ENCODE measurements around the gene TP53AIP1.

Gene TP53AIP1

GRCh38 chr11:128904656-128905344 lies 37.9 kb downstream of the TP53AIP1 start:
- no peak for DNase-seq

GRCh38 chr11:128904303-128904655 lies 38.4 kb downstream of the TP53AIP1 start:
- no peak for DNase-seq

DNA sequence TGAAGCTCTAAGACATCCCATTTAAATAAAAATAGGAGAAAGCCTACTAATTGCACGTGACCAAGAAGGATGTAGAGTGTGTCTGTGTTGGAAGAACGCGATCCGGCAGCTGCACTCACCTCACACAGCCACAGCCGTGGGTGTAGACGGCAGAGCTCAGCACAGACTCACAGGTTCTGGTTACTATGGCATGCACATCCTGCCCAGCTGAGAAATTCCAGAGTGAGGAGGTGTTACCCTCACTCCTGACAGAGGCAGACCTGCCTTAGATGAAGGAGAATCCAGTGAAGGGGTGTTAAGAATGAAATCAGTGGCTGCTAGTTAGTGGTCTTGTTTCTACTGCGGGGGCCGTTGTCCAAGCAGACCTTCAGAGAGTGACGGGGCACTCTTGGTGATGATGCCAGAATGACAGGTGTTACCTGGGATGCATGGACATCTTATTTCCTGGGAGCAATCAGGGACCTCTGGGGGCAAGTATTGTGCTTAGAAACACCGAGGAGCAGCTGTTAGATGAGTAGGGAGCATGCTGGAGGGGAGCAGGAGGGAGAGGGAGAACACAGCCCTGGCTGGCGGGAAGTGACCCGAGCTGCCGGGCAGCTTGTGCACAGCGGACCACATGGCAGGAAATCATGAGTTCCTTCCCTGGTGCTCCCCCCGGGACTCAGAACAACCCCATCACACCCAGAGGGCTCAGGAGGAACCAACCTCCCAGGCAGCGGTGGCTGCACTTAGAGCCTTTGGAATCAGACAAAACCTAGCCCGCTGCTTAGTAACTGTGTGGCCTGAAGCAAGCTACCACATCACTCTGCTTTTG lies 39.2 kb downstream of the TP53AIP1 start:
- DNase-seq, result no peak

GRCh38 chr11:128902515-128903066 lies 40.1 kb downstream of the TP53AIP1 start:
- no peak for DNase-seq

DNA sequence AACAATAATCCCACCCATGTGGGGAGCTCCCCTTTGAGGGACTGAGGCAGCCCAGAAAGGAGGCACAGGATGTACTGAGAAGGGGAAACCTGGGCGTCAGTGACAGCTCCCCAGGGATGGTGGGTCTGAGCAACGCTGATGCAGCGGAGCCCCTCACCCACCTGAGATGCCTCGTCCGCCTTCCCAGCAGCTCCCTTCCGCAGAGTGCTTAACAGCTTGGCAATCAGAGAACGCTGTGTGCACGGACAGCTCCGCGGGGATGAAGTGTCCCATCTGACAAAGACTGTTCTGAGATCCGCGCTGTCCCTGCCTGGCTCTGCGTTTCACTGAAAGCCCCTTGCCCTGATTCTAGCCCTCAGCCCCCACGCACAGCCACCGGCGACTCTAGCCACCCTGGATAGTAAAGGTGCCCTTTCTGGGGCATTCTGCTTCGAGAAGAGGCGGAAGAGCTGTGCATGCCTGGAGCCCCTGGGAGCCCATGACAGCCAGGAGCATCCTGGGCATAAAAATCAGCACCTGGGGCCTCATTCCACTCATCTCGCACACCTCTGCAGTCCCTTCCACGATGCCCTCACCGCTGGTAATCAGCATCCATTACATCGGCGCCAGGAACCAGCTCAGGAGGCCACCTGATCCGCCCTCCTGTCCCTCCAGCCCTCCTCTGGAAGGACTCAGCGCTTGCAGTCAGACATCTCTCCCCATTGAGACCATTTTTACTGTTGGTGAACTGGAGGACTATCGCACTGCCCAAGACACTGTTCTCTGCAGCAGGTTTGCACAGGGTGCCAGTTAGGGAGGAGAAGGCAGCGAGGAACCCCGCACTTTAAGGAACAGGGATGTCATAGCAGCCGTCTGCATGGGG lies 40.8 kb downstream of the TP53AIP1 start:
- DNase-seq, result no peak

GRCh38 chr11:128900468-128900867 lies 42.2 kb downstream of the TP53AIP1 start:
- no peak for DNase-seq

DNA sequence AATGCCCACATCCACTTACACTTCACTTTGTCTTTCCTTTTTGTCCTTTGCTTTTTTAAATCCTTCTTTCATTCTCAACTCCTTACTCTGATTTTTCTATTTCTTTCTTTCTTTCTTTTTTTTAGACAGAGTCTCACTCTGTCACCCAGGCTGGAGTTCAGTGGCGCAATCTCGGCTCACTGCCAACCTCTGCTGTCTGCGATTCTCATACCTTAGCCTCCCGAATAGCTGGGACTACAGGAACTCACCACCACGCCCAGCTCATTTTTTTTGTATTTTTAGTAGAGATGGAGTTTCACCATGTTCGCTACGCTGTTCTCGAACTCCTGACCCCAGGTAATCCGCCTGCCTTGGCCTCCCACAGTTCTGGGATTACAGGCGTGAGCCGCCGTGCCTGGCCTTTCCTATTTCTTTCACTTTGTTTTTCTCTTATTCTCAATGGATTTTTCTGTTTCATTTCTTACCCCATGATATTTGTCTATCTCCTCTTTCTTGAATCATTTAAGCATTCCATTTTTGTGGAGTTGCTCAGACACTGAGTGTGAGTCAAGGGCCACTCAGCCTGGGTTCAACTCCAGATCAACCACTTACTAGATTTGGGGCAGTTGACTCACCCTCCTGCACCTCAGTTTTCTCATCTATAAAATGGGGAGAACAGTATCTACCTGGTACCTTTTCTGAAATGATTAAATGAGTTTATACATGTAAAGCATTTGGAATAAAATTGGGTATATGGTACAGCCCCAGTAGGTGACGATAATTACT lies 43.9 kb downstream of the TP53AIP1 start:
- no peak for DNase-seq

DNA sequence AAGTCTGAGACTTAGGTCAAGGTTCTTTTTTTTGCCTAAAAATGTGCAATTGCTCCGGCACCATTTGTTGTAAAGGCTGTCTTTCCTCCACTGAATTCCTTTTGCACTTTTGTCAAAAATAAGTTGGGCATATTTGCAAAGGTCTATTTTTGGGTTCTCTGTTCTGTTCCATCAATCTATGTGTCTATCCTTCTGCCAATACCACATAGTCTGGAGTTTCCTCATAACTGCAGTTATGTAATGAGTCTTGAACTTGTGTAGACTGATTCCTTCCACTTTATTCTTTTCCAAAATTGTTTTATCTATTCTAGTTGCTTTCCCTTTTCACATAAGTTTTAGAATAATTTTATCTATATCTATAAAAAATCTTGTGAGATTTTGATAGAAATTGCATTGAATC lies 44.8 kb downstream of the TP53AIP1 start:
- no peak for DNase-seq

GRCh38 chr11:128896356-128896755 lies 46.3 kb downstream of the TP53AIP1 start:
- DNase-seq, result no peak

- DNase-seq, result no peak
Measured at GRCh38 chr11:128895526-128895925, 47.1 kb downstream of the TP53AIP1 start.

DNA sequence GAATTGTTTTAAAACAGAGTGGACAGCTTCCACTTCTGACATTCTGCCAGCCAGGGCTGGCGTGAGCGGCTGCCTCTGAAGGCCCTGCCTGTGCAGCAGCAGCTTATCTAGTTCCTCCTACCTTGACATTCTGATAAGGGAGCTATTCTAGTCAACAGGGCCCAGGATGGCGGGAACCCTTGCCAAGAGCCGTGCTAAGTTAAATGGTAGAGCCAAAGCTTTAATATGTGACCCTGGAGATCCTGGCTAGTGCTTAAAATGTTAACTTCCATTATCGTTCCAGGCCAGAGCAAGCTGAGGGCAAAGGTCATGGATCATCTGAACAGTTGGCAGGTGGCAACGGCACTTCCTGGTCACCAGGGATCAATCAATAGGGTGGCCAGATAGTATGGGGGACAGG lies 48.0 kb downstream of the TP53AIP1 start:
- DNase-seq, result no peak

DNA sequence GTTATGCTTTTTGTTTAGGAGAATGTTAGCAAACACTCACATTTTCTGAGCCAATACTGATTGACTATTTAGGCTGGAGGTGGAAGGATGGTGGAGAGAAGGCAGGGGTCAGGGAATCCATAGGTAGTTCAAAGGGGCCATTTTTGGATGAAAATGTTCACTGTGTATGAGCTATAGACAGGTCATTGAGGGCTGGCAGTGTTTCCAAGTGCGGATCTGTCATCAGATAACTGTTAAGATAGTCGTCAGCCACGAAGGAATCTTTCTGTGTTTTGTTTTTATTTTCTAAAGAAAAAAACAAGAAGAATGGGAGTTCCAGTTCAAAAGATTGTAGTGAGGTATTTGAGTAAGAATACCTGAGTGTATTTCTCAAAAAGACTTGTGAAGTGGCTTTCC lies 48.4 kb downstream of the TP53AIP1 start:
- no peak for DNase-seq

DNA sequence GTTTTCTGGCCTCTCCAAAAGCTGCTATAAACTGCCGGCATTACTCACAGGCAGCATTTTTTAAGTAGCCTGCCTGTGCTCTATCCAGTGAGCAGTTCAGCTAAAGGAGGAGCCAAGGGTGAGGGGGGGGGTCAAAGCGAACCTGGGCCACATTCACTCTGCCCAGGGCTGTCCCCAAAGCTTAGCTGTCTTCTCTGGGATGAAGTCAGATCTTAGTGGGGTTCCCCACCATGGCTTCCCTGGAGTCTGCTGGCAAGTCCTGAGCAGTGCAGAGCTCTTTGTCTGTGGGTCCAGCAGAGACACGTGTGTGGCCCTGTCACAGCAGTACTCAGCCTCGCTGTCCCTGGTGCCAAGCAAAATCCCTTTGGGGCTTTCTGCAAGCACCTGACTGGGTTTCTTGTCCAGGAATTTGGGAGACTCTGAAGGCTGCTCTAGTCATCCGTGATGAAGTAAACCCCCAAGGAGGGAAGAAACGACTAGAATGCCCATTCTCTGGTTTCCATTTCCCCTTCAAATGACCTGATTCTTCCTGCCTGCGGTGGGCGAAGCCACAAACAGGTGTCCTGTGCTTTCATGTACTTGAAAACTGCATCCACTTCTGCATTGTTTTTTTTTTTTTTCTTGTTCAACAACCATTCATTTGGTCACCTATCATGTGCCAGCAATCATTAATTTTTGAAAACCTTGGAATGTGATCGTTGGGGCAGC lies 48.9 kb downstream of the TP53AIP1 start:
- DNase-seq, result no peak

GRCh38 chr11:128892866-128893565 lies 49.7 kb downstream of the TP53AIP1 start:
- DNase-seq, result no peak

GRCh38 chr11:128891913-128892398 lies 50.7 kb downstream of the TP53AIP1 start:
- DNase-seq, result no peak

- no peak for DNase-seq
Measured at GRCh38 chr11:128890543-128891368, 51.9 kb downstream of the TP53AIP1 start, which contains the start of gene KCNJ5. TSS of gene KCNJ5 (plus strand) at chr11:128891356. CDS start at chr11:128911274, 19,918 bp downstream.

GRCh38 chr11:128890216-128890542 lies 52.5 kb downstream of the TP53AIP1 start:
- no peak for DNase-seq

DNA sequence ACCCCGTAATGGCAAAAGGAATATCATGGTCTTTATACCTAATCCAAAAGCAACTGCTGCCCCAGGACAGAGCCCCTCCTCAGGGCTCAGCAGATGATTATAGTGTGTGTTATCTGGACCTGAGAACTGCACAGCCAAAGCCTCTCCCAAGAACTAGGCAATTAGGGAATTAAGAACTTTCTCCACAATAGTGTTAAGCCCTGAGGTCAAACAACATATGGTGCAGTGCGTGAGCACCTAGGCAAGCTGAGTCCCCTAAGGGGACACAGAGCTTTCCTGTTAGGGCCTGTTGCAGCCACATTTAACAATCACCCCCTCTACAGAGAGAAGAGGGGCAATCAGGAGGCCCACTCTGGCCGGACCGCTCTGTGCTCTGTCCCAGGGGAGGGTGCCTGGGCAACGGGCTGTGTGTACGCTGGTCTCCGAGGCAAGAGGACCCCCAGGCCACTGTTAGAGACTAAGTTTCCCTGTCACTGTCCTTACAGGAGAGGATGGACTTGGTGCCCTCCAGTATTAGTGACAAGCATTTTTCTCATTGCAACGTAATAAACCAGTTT lies 52.9 kb downstream of the TP53AIP1 start:
- DNase-seq, result no peak

Data from activated CD4-positive, alpha-beta T cell treated with anti-CD3 and anti-CD28 coated beads, Interleukin-2, amount 50 U/mL, for 4 hours (primary cell).